ENCODE measurements around the gene SLC66A3.

- TF ChIP-seq POLR2A (IDR thresholded peaks at IDR 0.05) (no peak), CTCF (IDR thresholded peaks at IDR 0.05) (no peak)
Measured at GRCh38 chr2:11203480-11203879, 48.2 kb downstream of the SLC66A3 start.

All from testis (tissue), 2 donors.